ENCODE results near the gene POLG2. TPM values are rescaled to one million over a fixed set of nuclear protein-coding genes. Genes with fewer than 3 reads are reported as not detected.

POLG2 gene
- total RNA-seq, 2 donors from 2014 or later, result 6.5 to 18.1 TPM

DNA sequence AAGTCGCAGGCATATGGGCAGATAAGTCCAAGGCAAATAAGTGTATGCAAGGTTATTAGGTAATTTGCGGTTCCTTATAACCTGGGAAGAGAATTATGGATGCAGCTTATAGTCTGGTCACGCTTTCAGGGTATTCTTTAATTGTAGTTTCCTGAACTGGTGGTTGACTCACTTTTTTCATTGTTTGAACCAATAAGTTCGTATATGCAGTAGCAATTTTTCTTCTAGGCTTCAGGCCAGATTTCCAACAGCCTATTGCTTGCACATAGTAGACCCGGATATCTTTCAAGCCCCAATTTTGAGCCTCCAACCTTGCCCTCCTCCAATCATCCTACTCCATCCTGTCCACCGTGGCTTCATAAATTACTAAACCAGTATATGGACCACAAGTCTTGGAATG lies 22.7 kb upstream of the POLG2 start:
- Histone ChIP-seq H3K27ac (no peak overlapping the region), H3K27me3 (no peaks in the 10 kb centered on the region), H3K36me3 (replicated peaks in 1 of 2; ENCODE audit: insufficient read depth in 1 of 2, low read depth in 2 of 2) (peaks cover 0 to 29% of the 10 kb centered on the region in 2 donors), H3K4me1 (no peaks in the 10 kb centered on the region), H3K4me3 (no peak overlapping the region), H3K9me3 (no peaks in the 10 kb centered on the region)
- TF ChIP-seq CTCF (IDR thresholded peaks at IDR 0.05), result no peak
- no peak for TF ChIP-seq POLR2A (IDR thresholded peaks at IDR 0.05)
- WGBS, 2 donors, result 87 to 95% methylated on average over 6 of the region's 6 CpGs
- no peak for DNase-seq
- intact Hi-C loops (cut with DNase I), result no loop called here
- ATAC-seq, result no peak

- H3K27ac ChIP-seq, result no peak overlapping the region
- no peak for ATAC-seq
- H3K4me3 ChIP-seq, result no peak overlapping the region
- H3K9me3 ChIP-seq, result no peaks in the 10 kb centered on the region
- no peaks in the 10 kb centered on the region for H3K27me3 ChIP-seq
- DNase-seq, result no peak
- peaks cover 0 to 28% of the 10 kb centered on the region in 2 donors for H3K36me3 ChIP-seq (replicated peaks in 1 of 2; ENCODE audit: insufficient read depth in 1 of 2, low read depth in 2 of 2)
- intact Hi-C loops (cut with DNase I), result no loop called here
- no peaks in the 10 kb centered on the region for H3K4me1 ChIP-seq
- TF ChIP-seq POLR2A (IDR thresholded peaks at IDR 0.05) (no peak), CTCF (IDR thresholded peaks at IDR 0.05) (no peak)
- 93 to 100% methylated on average over 1 of the region's 1 CpG for WGBS, 2 donors
Measured at GRCh38 chr17:64515829-64516228, 19.0 kb upstream of the POLG2 start.

- H3K27ac ChIP-seq, result no peak overlapping the region
- no peak overlapping the region for H3K4me3 ChIP-seq
- peaks cover 0 to 31% of the 10 kb centered on the region in 2 donors for H3K36me3 ChIP-seq (replicated peaks in 1 of 2; ENCODE audit: insufficient read depth in 1 of 2, low read depth in 2 of 2)
- intact Hi-C loops (cut with DNase I), result no loop called here
- WGBS, 2 donors, result 84 to 86% methylated on average over 2 of the region's 2 CpGs
- H3K9me3 ChIP-seq, result no peaks in the 10 kb centered on the region
- ATAC-seq (no peak), DNase-seq (no peak)
- H3K27me3 ChIP-seq, result no peaks in the 10 kb centered on the region
- H3K4me1 ChIP-seq, result no peaks in the 10 kb centered on the region
- TF ChIP-seq POLR2A (IDR thresholded peaks at IDR 0.05), result no peak
- no peak for TF ChIP-seq CTCF (IDR thresholded peaks at IDR 0.05)
Measured at GRCh38 chr17:64515419-64515818, 18.6 kb upstream of the POLG2 start.

DNA sequence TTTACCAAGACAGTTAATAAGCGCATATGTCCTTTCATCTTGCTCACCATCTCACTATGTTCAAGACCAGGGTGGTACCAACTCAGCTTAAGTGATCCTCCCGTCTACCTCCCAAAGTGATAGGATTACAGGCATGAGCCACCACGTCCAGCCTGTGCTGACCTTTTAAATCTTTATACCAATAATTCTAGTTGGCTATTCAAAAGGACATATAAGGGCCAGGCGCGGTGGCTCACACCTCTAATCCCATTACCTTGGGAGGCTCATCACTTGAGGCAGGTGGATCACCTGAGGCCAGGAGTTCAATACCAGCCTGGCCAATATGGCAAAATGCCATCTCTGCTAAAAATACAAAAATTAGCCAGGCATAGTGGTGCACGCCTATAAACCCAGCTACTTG lies 12.3 kb upstream of the POLG2 start:
- TF ChIP-seq CTCF (IDR thresholded peaks at IDR 0.05), result no peak
- TF ChIP-seq POLR2A (IDR thresholded peaks at IDR 0.05), result no peak
- Histone ChIP-seq H3K27ac (no peak overlapping the region), H3K9me3 (no peaks in the 10 kb centered on the region), H3K27me3 (no peaks in the 10 kb centered on the region), H3K4me3 (no peak overlapping the region), H3K36me3 (replicated peaks in 1 of 2; ENCODE audit: insufficient read depth in 1 of 2, low read depth in 2 of 2) (peaks cover 0 to 16% of the 10 kb centered on the region in 2 donors), H3K4me1 (peaks cover 19% of the 10 kb centered on the region)
- WGBS, 2 donors, result 90% methylated on average over 6 of the region's 6 CpGs
- ATAC-seq (no peak), DNase-seq (no peak)
- intact Hi-C loops (cut with DNase I), result no loop called here

GRCh38 chr17:64508683-64509082 lies 11.8 kb upstream of the POLG2 start:
- no peak overlapping the region for H3K4me3 ChIP-seq
- H3K27ac ChIP-seq, result no peak overlapping the region
- no peaks in the 10 kb centered on the region for H3K27me3 ChIP-seq
- peaks cover 24% of the 10 kb centered on the region for H3K4me1 ChIP-seq
- intact Hi-C loops (cut with DNase I), result no loop called here
- no peaks in the 10 kb centered on the region for H3K9me3 ChIP-seq
- DNase-seq, result no peak
- WGBS, 2 donors, result 61 to 69% methylated on average over 2 of the region's 2 CpGs
- ATAC-seq, result no peak
- peaks cover under 1 to 18% of the 10 kb centered on the region in 2 donors for H3K36me3 ChIP-seq (replicated peaks in 1 of 2; ENCODE audit: insufficient read depth in 1 of 2, low read depth in 2 of 2)
- TF ChIP-seq POLR2A (IDR thresholded peaks at IDR 0.05) (no peak), CTCF (IDR thresholded peaks at IDR 0.05) (no peak)
